Lower lobe of right lung (tissue), 2 donors: ENCODE measurements around the gene HDHD3. TPM values are rescaled to one million over a fixed set of nuclear protein-coding genes. Genes with fewer than 3 reads are reported as not detected.
A peak's percentile ranks its signal among the peaks of the same experiment; 100 is the strongest.

Experiments
- ATAC-seq, 2 donors: fragments of 200-7000 bp; cut with Tn5 transposase; one replicate each; pipeline ENCODE4 v1.9.1; 2020 to 2022; ENCODE audit warnings: mild to moderate bottlenecking in 2 of 2, moderate library complexity in 2 of 2
- DNase-seq: peaks from one replicate; pipeline ENCODE4 v3.0.0-alpha.2; 2020
- H3K27ac ChIP-seq: fragments of 200-600 bp; one replicate; pipeline ENCODE4 v1.8.0; 2022
- H3K27me3 ChIP-seq: fragments of 200-600 bp; one replicate; pipeline ENCODE4 v1.8.0; 2022; ENCODE audit warnings: low read depth
- H3K36me3 ChIP-seq: fragments of 200-600 bp; one replicate; pipeline ENCODE4 v1.8.0; 2022; ENCODE audit warnings: mild to moderate bottlenecking
- H3K4me1 ChIP-seq: fragments of 200-600 bp; one replicate; pipeline ENCODE4 v1.8.0; 2022
- H3K4me3 ChIP-seq: fragments of 200-600 bp; one replicate; pipeline ENCODE4 v1.8.0; 2022; ENCODE audit warnings: mild to moderate bottlenecking
- H3K9me3 ChIP-seq: fragments of 200-600 bp; one replicate; pipeline ENCODE4 v1.8.0; 2022
- intact Hi-C: fragments of 100-400 bp; cut with DNase I; formaldehyde crosslinking; loops from one replicate; pipeline ENCODE4 v1.11.0; 2022
- total RNA-seq: library from RNA; stranded (reverse); fragmentation: NEBNext Ultra II Directional; extraction: Animal tissue kit (Norgen Biotek cat#: 25700); gene quantifications from one replicate; pipeline ENCODE4 v1.2.1, GENCODE V29; 2021
- TF ChIP-seq, protein P1 (sequence below): fragments of 200-600 bp; IDR thresholded peaks from one replicate; pipeline ENCODE4 v1.8.0; 2022; ENCODE audit warnings: antibody characterized with exemption, mild to moderate bottlenecking
- donor health status: DM: no; HTN: yes; CAD: no; lungs with severe emphysema.

The HDHD3 gene
- total RNA-seq, 1 donor from 2014 or later: 9.3 TPM

DNA sequence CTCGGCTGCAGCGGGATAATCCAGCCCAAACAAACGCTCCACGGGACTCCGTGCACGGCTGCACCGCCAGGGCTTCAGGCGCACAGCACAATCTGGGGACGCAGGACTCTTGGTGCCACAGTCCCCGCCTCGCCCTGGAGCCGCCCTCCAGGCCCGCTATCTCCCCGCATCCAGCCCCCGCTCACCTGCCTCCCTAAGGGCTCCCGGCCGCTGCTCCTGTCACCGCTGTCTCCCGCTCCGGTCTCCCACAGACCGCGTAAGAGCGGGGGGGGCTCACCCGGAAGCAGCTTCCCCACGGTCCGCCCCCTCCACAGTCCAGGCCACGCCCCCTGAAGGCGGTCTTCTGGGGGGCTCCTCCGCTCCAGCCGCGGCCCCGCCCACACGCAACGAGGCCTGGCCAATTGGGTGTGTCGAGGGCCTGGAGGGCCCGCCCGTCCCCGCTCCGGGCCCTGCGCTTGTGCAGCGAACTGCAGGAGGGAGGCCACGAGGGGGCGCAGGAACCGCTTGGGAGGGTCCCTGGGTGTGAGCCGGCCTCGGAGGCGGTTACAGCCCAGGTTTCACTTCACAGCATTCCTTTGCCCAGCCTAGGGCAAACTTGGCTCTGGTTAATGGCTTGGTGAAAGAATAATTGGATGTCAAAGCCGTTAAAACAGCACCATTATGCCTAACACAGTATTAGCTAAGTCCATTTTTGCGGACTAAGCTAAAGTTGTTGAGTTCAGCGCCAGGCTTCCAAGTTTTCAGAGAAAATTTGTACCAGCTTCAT is 24.4 kb upstream of the HDHD3 start, which contains the start of gene ALAD:
TSS of gene ALAD (minus strand) at position 258 of the 766 bp plus-strand sequence. CDS start 7,725 bp downstream, outside the sequence.
- DNase-seq (peak; percentile 99), ATAC-seq (peak; percentile 99 to 100)
- TF ChIP-seq, protein P1, sequence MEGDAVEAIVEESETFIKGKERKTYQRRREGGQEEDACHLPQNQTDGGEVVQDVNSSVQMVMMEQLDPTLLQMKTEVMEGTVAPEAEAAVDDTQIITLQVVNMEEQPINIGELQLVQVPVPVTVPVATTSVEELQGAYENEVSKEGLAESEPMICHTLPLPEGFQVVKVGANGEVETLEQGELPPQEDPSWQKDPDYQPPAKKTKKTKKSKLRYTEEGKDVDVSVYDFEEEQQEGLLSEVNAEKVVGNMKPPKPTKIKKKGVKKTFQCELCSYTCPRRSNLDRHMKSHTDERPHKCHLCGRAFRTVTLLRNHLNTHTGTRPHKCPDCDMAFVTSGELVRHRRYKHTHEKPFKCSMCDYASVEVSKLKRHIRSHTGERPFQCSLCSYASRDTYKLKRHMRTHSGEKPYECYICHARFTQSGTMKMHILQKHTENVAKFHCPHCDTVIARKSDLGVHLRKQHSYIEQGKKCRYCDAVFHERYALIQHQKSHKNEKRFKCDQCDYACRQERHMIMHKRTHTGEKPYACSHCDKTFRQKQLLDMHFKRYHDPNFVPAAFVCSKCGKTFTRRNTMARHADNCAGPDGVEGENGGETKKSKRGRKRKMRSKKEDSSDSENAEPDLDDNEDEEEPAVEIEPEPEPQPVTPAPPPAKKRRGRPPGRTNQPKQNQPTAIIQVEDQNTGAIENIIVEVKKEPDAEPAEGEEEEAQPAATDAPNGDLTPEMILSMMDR: peak; percentile 98
- Histone ChIP-seq H3K27ac (peak within 1 kb of the TSS; percentile 80), H3K9me3 (no peaks in the 10 kb centered on the region), H3K36me3 (no peaks in the 10 kb centered on the region), H3K4me3 (peak within 1 kb of the TSS; percentile 79), H3K4me1 (peaks cover 26% of the 10 kb centered on the region), H3K27me3 (no peaks in the 10 kb centered on the region)
- intact Hi-C loops: no loop called here

DNA sequence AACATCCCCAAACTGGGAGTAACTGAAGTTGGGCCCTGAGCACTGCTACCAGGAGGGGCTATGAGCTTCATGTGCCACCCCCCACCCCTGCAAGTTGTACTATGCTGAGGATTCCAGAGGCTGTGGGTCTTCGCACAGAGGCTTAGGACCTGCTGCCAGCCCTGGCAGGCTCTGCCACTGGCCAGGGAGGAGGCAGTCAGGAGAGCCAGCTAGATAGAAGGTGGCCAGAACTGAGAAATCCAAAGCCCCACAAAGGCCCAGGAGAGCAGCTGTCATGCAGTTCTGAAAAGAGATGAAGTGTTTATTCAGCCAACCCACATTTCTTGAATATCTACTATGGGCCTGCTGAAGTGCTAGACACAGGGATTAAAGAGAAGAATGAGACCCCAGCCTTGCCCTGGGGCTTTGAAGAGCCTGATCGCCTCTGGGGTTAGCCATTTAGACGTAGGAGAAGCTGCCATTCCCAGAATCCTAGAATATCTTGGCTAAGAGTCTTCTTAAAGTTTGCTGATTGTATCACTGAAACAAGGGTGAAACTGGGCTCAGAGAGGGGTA is 22.9 kb upstream of the HDHD3 start:
- Histone ChIP-seq H3K4me3 (no peak overlapping the region), H3K27me3 (no peaks in the 10 kb centered on the region), H3K36me3 (peaks cover 5% of the 10 kb centered on the region), H3K4me1 (peaks cover 26% of the 10 kb centered on the region), H3K27ac (no peak overlapping the region), H3K9me3 (no peaks in the 10 kb centered on the region)
- DNase-seq (no peak), ATAC-seq (no peak)
- intact Hi-C loops: no loop called here
- TF ChIP-seq, protein P1: no peak

DNA sequence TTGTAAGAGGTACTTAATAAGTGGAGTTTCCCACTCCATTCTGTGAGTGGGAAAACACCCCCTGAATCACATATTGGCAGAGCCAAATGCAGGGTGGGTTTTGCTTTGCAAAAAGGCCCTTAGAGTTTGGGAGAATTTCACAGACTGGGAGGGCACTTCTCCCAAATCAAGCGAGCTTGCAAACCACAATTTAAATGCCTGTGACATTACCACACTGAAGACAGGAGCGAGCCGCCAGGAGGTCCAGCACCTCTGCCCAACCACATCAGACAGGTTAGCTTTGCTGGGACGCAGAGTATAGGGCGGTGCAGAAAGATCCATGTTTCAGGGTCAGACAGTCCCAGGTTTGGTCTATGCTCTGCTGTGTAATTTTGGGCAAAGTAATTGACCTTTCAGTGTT is 22.0 kb upstream of the HDHD3 start:
- ATAC-seq (no peak), DNase-seq (no peak)
- H3K36me3 ChIP-seq: peaks cover 7% of the 10 kb centered on the region
- no peaks in the 10 kb centered on the region for H3K27me3 ChIP-seq
- H3K9me3 ChIP-seq: no peaks in the 10 kb centered on the region
- no peak overlapping the region for H3K4me3 ChIP-seq
- TF ChIP-seq, protein P1: no peak
- H3K4me1 ChIP-seq: peaks cover 26% of the 10 kb centered on the region
- H3K27ac ChIP-seq: no peak overlapping the region
- intact Hi-C loops: no loop called here

DNA sequence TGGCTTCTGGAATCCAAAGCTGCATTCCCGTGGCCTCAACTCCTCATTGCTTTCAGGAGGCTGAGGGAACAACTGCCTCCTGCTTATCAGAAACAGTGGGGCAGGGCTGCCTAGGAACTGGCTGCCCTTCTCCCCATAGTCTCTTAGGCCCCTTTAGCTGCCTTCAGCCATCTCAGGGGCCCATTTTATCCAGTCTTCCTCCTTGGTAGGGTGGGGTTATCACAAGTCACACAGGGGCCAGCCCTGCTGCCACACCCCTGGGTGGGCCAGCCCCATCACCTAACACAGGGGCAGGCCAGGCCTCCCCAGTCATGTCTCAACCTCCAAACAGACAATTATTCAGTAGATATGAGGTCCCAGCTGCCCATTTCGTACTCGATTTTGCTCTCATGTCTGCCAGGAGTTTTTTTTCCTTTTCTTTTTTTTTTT is 20.4 kb upstream of the HDHD3 start:
- Histone ChIP-seq H3K4me3 (no peak overlapping the region), H3K27ac (no peak overlapping the region), H3K36me3 (peaks cover 23% of the 10 kb centered on the region), H3K4me1 (peaks cover 26% of the 10 kb centered on the region), H3K9me3 (no peaks in the 10 kb centered on the region), H3K27me3 (no peaks in the 10 kb centered on the region)
- TF ChIP-seq, protein P1: no peak
- DNase-seq: no peak
- intact Hi-C loops: no loop called here
- no peak for ATAC-seq

DNA sequence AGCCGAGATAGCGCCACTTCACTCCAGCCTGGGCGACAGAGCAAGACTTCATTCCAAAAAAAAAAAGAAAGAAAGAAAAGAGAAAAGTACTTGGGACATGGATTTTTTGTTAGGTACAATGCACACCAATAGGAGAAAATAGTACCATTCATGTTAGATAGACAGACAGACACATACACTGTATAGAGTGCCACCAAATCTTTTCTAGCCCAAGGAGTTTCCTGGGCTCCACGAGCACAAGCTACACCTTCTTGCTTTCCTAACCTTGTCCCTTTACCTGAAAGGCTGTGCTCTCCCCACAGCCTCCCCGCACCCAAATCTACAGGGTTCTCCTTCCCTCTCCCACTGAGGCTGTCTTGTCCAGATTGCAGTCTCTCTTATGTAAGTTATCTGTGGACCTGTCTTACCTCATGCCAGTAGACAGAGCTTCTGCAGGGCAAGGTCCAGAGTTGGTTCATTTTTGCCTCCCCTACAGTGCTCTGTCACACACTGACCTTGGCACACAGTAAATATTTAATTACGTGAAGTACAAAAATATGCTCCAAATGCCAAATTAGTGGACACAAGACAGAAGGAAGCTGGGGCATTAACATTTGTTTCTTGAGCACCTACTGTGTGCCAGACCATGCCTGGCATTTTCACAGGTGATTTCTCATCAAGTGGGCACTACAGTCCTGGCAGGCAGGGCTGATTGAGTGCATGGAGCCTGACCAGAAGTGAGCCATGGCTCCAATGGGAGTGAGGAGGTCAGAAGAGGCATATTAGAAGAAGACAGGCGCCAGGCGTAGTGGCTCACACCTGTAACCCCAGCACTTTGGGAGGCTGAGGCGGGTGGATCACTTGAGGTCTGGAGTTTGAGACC is 18.4 kb upstream of the HDHD3 start:
- H3K4me3 ChIP-seq: no peak overlapping the region
- intact Hi-C loops: no loop called here
- TF ChIP-seq, protein P1: no peak
- no peaks in the 10 kb centered on the region for H3K27me3 ChIP-seq
- no peaks in the 10 kb centered on the region for H3K9me3 ChIP-seq
- H3K36me3 ChIP-seq: peaks cover 42% of the 10 kb centered on the region
- DNase-seq (no peak), ATAC-seq (no peak)
- peaks cover 21% of the 10 kb centered on the region for H3K4me1 ChIP-seq
- H3K27ac ChIP-seq: no peak overlapping the region
